Kidney epithelial cell (primary cell): ENCODE measurements around the gene CSNK1G2. TPM values are rescaled to one million over a fixed set of nuclear protein-coding genes. Genes with fewer than 3 reads are reported as not detected.

Experiments
- DNase-seq: peaks from one replicate; pipeline ENCODE4 v3.0.0-alpha.2; 2010; ENCODE audit warnings: low read depth
- H3K27me3 ChIP-seq: 2 replicates; pipeline ENCODE4 v1.6.0; 2011; ENCODE audit warnings: low read length; ENCODE audit not compliant: control insufficient read depth, insufficient read depth
- H3K36me3 ChIP-seq: 2 replicates; pipeline ENCODE4 v1.5.1; 2011; ENCODE audit warnings: low read length; ENCODE audit not compliant: control insufficient read depth, insufficient read depth
- H3K4me3 ChIP-seq: 2 replicates; pipeline ENCODE4 v1.5.1; 2011; ENCODE audit warnings: low read depth, mild to moderate bottlenecking, control low read depth, low read length
- total RNA-seq: library from RNA; depleted of rRNA; stranded (reverse); fragments of >200 nt; gene quantifications from 2 replicates; pipeline ENCODE4 v1.2.3, GENCODE V29; 2015
- TF ChIP-seq, protein P1 (sequence below): IDR thresholded peaks from 2 replicates; pipeline ENCODE4 v1.5.1; 2011; ENCODE audit warnings: mild to moderate bottlenecking, moderate library complexity, low read length, control low read depth, inconsistent platforms; ENCODE audit not compliant: insufficient read depth, poor library complexity, severe bottlenecking

CSNK1G2 gene
- total RNA-seq, 1 donor from 2014 or later = 105 TPM

DNA sequence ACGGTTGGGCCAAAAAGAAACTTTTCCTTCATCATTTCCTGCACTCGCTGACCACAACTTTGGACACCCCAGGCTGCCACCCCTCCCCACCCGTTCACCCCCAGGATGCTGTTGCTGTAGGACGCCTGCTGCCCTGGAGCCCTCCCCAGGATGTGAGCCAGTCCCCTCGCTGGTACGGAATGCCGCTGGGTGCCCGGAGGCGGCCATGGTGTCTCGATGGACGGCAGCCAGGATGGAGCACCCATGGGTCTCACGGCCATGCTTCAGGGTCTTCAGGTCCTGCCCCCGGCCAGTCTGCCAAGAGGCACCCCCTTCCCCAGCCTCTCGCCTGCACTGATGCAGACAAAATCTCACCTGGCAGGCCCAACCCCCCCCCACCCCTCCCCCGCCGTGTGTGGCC lies 15.4 kb upstream of the CSNK1G2 start:
- H3K27me3 ChIP-seq = no peaks in the 10 kb centered on the region
- TF ChIP-seq, protein P1, sequence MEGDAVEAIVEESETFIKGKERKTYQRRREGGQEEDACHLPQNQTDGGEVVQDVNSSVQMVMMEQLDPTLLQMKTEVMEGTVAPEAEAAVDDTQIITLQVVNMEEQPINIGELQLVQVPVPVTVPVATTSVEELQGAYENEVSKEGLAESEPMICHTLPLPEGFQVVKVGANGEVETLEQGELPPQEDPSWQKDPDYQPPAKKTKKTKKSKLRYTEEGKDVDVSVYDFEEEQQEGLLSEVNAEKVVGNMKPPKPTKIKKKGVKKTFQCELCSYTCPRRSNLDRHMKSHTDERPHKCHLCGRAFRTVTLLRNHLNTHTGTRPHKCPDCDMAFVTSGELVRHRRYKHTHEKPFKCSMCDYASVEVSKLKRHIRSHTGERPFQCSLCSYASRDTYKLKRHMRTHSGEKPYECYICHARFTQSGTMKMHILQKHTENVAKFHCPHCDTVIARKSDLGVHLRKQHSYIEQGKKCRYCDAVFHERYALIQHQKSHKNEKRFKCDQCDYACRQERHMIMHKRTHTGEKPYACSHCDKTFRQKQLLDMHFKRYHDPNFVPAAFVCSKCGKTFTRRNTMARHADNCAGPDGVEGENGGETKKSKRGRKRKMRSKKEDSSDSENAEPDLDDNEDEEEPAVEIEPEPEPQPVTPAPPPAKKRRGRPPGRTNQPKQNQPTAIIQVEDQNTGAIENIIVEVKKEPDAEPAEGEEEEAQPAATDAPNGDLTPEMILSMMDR = no peak
- no peak overlapping the region for H3K4me3 ChIP-seq
- H3K36me3 ChIP-seq = peaks cover 3% of the 10 kb centered on the region
- no peak for DNase-seq

DNA sequence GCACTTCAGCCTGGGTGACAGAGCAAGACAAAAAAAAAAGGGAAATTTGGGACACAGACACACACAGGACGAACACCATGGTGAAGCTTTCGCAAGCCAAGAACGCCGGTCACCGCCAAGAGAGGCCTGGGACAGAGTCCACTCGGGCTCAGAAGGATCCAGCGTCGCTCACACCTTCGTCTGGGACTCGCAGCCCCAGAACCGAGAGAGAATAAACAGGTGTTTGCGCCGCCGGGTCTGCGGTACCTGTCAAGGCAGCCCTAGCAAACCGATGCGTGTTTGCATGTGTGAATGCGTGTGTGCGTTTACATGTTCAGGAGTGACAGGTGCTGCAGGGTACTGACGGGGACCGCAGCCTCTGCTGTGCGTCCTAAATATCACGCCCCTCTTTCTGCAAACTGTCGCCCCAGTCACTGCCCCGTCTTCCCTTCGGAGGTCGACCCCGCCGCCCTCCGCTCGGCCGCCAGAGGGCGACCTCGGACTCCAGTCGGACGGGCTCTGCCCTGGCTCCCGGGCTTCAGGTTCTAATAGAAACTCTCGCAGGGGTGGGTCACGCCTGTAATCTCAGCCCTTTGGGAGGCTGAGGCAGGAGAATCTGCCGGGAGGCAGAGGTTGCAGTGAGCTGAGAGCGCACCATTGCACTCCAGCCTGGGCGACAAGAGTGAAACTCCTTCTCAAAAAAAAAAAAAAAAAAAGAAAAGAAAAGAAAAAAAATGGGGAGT lies 11.8 kb upstream of the CSNK1G2 start:
- no peaks in the 10 kb centered on the region for H3K36me3 ChIP-seq
- H3K27me3 ChIP-seq = no peaks in the 10 kb centered on the region
- DNase-seq = no peak
- TF ChIP-seq, protein P1 = peak; percentile 97
- H3K4me3 ChIP-seq = no peak overlapping the region

DNA sequence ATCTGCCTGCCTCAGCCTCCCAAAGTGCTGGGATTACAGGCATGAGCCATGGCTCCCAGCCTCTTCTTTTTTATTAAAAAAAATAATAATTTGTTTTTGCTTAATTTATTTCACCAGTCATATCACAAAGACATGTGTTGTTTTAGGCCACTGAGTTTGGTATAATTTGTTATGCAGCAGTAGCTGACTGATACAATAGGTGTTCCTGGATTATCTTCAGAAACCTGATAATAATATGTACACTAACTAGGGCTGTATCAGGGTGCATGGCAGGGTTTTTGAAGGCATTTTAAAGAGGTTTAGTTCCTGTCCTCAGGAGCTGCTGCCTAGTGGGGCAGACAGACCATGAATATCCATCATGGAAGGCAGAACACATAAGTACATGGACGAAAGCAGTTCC lies 9.5 kb upstream of the CSNK1G2 start:
- H3K27me3 ChIP-seq = no peaks in the 10 kb centered on the region
- no peak overlapping the region for H3K4me3 ChIP-seq
- DNase-seq = no peak
- TF ChIP-seq, protein P1 = no peak
- H3K36me3 ChIP-seq = no peaks in the 10 kb centered on the region

DNA sequence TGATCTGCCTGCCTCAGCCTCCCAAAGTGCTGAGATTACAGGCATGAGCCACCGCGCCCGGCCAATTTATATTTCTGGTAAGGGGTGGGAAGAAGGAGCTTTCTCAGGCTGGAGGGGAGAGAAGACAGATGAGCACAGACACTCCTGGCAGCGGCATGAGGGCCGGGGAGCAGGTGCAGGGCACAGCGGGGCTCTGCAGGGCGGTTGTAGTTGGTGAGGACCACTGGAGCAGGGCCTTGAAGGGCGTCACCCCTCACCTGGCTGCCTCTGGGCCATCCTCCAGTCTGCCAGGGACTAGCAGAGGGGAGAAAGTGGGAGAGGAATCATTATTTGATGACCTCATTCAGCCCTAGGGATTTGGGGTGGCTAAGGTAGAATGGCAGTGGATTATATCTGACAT lies 8.6 kb upstream of the CSNK1G2 start:
- TF ChIP-seq, protein P1 = no peak
- DNase-seq = no peak
- H3K36me3 ChIP-seq = no peaks in the 10 kb centered on the region

DNA sequence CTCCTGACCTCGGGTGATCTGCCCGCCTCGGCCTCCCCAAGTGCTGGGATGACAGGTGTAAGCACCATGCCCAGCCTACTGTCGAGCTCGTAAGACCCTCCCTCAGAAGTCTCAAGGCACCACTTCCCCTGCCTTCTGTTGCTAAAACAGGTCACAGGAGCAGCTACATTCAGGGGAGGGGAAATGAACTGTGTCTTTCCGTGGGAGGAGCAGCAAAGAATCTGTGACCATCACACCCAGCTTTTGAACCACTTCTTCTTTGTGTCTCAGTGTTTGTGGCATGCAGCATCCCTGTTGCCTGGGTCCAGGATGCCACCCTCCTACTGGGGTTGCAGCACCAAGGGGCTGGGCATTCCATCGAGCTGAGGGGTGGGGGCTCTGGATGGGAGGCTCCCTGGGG lies 7.7 kb upstream of the CSNK1G2 start:
- Histone ChIP-seq H3K27me3 (no peaks in the 10 kb centered on the region), H3K36me3 (no peaks in the 10 kb centered on the region), H3K4me3 (no peak overlapping the region)
- DNase-seq = no peak
- TF ChIP-seq, protein P1 = no peak

More for the DNA sequence above, 8.6 kb upstream of the CSNK1G2 start:
- H3K4me3 ChIP-seq = no peak overlapping the region
- no peaks in the 10 kb centered on the region for H3K27me3 ChIP-seq

DNA sequence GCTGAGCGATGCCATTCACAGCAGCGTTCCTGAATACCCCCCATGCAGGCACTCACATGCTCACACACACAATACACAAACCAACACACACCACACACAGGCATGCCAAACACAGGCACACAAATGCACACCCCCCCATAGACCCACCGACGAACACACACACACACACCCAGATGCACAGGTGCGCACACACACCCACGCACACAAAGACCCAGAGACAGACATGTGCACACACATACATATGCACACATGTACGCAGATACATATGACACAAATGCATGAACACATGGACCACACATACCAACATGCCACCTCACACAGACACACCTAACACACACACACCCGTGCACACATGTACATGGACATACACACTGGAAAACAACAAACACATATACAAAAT lies 7.0 kb upstream of the CSNK1G2 start:
- Histone ChIP-seq H3K36me3 (no peaks in the 10 kb centered on the region), H3K4me3 (no peak overlapping the region), H3K27me3 (no peaks in the 10 kb centered on the region)
- TF ChIP-seq, protein P1 = no peak
- no peak for DNase-seq
